Omental fat pad (tissue), 4 donors: Measurements from ENCODE around the gene HSP90AA1. TPM values are rescaled to one million over a fixed set of nuclear protein-coding genes. Genes with fewer than 3 reads are reported as not detected.

Experiments
- ATAC-seq: fragments of 150-250 bp; one replicate; pipeline ENCODE4 v1.9.1; 2016; ENCODE audit warnings: mild to moderate bottlenecking, moderate library complexity; ENCODE audit not compliant: low FRiP score
- DNase-seq: peaks from one replicate; pipeline ENCODE4 v3.0.0-alpha.2; 2019; ENCODE audit warnings: low spot score
- small RNA-seq: library from RNA; depleted of rRNA; stranded (forward); fragments of <200 nt; gene quantifications from one replicate; pipeline ENCODE3, GENCODE V24; 2016
- total RNA-seq, 4 donors: library from RNA; depleted of rRNA; stranded (reverse); fragments of >200 nt; gene quantifications; one replicate each; pipeline ENCODE4 v1.1.0, GENCODE V29; 2016
- TF ChIP-seq, protein P1 (sequence below), 3 donors: fragments of 450-650 bp; IDR thresholded peaks; one replicate each; pipeline ENCODE4 v1.5.1; 2016 to 2017; ENCODE audit warnings: antibody characterized with exemption in 3 of 3, mild to moderate bottlenecking in 3 of 3, moderate library complexity in 2 of 3

The HSP90AA1 gene
- total RNA-seq, 4 donors from 2014 or later: 453 to 1,533 (median 691) TPM

DNA sequence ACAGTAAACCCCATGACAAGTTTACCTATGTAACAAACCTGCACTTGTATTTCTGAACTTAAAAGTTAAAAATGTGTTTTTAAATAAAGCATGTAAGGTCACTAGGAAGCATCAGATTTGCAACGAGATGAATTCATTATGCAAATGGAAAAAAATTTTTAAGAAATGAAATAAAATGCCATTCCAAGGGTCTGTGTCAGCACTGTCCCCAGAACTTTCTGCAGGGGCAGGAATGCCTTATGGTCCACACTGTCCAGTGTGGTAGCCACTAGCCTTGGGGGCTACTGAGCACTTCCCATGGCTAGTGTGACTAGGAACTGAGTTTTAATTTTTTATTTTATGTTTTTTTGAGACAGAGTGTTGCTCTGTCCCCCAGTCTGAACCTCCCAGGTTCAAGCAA, 49.2 kb downstream of the HSP90AA1 start:
- DNase-seq (no peak), ATAC-seq (no peak)
- TF ChIP-seq, protein P1, sequence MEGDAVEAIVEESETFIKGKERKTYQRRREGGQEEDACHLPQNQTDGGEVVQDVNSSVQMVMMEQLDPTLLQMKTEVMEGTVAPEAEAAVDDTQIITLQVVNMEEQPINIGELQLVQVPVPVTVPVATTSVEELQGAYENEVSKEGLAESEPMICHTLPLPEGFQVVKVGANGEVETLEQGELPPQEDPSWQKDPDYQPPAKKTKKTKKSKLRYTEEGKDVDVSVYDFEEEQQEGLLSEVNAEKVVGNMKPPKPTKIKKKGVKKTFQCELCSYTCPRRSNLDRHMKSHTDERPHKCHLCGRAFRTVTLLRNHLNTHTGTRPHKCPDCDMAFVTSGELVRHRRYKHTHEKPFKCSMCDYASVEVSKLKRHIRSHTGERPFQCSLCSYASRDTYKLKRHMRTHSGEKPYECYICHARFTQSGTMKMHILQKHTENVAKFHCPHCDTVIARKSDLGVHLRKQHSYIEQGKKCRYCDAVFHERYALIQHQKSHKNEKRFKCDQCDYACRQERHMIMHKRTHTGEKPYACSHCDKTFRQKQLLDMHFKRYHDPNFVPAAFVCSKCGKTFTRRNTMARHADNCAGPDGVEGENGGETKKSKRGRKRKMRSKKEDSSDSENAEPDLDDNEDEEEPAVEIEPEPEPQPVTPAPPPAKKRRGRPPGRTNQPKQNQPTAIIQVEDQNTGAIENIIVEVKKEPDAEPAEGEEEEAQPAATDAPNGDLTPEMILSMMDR (IDR thresholded peaks at IDR 0.05): no peak

DNA sequence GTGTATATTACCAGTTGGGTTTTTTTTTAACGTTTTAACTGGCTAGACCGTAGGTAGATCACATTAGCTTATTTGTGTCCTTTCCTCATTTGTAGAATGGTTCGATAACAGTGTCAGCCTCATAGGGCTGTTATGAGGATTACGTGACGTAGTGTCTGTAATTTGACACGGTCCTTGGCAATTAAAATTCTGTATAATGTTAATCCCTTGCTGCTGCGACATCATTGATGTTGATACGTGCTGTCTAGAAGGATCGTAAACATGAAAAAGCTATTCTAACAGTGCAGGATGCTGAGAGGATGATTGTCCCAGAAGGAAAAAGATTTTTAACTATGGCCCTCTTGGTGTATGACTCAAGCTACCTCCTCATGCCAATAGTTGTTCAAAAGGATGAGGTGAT, 50.9 kb downstream of the HSP90AA1 start:
- DNase-seq (no peak), ATAC-seq (no peak)
- TF ChIP-seq, protein P1 (IDR thresholded peaks at IDR 0.05): no peak

DNA sequence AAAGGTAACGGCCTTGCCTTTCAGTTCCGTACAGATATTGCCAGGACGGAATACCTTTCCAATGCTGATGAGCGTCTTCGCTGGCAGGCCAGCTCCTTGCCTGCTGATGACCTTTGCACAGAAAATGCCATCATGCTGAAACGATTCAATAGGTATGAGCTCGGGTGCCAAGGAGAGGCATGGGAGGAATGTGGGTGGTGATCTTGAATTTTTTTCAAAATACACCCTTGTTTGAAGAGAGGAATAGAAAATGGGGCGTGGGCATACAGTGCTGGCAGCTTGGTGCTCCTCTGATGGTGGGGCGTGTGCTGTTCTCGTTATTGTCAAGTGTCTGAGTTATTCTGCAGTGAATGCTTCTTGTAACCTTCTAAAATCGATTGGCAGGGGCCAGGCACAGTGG, 52.5 kb downstream of the HSP90AA1 start:
- DNase-seq (no peak), ATAC-seq (peak; percentile 43)
- TF ChIP-seq, protein P1 (IDR thresholded peaks at IDR 0.05): no peak

DNA sequence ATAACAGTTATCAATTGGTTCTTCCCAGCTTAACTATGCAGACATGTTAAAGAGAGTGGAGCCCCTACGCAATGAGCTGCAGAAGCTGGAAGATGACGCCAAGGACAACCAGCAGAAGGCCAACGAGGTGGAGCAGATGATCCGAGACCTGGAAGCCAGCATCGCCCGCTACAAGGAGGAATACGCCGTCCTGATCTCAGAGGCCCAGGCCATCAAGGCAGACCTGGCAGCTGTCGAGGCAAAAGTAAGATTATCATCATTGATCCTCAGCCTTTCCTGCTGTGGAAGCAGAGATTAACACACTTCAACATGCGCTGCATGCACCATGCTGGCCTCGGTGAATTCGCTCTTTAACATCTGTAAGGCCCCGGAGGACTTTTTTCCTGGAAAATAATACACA, 53.6 kb downstream of the HSP90AA1 start:
- no peak for ATAC-seq
- TF ChIP-seq, protein P1 (IDR thresholded peaks at IDR 0.05): no peak
- DNase-seq: no peak

Small RNA genes lying within 50 kb of the gene (small RNA-seq; reads per million reads assigned to genes)
- not detected for gene RN7SL472P

Other genes with a start within 250 kb of the HSP90AA1 start
- gene DYNC1H1, start 122.5 kb downstream of the HSP90AA1 start, total RNA-seq: 100 to 1,000 TPM; 440 to 541 (median 495) TPM
- 10 to 100 TPM; 20.2 to 26.4 (median 22.0) TPM for gene WDR20, start 52.9 kb upstream of the HSP90AA1 start, total RNA-seq
- 10 to 100 TPM; 11.6 to 21.9 (median 12.6) TPM for gene MOK, start 218.1 kb upstream of the HSP90AA1 start, total RNA-seq
- gene ZNF839, start 232.7 kb upstream of the HSP90AA1 start, total RNA-seq: 10 to 100 TPM in 1 of 4 donors, 1 to 10 TPM in 3; 3.8 to 12.6 (median 8.1) TPM